CD4-positive, alpha-beta T cell (primary cell): ENCODE data around the gene ADAT3. TPM values are rescaled to one million over a fixed set of nuclear protein-coding genes. Genes with fewer than 3 reads are reported as not detected.

ENCODE experiments used
- ATAC-seq: fragments of 200-7000 bp; cut with Tn5 transposase; one replicate; pipeline ENCODE4 v1.10.0; 2022; ENCODE audit warnings: mild to moderate bottlenecking; ENCODE audit not compliant: poor library complexity
- CTCF ChIA-PET: fragments of 350-600 bp; sonication (Branson Sonifier 250); formaldehyde crosslinking; loops from one replicate; lab custom pipeline; 2021; ENCODE audit warnings: antibody characterized with exemption, inconsistent platforms; lab: Charles Lee
- POLR2A ChIA-PET: fragments of 350-600 bp; sonication (Branson Sonifier 250); formaldehyde crosslinking; loops from one replicate; lab custom pipeline; 2021; ENCODE audit warnings: antibody characterized with exemption, inconsistent platforms; lab: Charles Lee
- DNase-seq, 14 experiments: peaks; one replicate each; pipeline ENCODE4 v3.0.0-alpha.2; 2013 to 2020; ENCODE audit warnings: mixed read lengths in 2 of 14
- H3K27ac ChIP-seq, 2 donors: one replicate each; pipeline versions ENCODE4 v1.5.1 to v1.7.0; 2013; ENCODE audit warnings: low read length in 2 of 2, low read depth in 1 of 2, mild to moderate bottlenecking in 1 of 2
- H3K27me3 ChIP-seq, 2 experiments: 1 replicate in 1 of 2; 2 replicates in 1 of 2; pipeline versions ENCODE4 v1.6.1 to v1.7.0; 2013; ENCODE audit warnings: low read length in 2 of 2, control low read depth in 1 of 2, mild to moderate bottlenecking in 1 of 2, moderate library complexity in 1 of 2; ENCODE audit not compliant: insufficient read depth in 2 of 2, control insufficient read depth in 1 of 2
- H3K36me3 ChIP-seq: one replicate; pipeline ENCODE4 v1.6.1; 2013; ENCODE audit warnings: low read length, control low read depth; ENCODE audit not compliant: insufficient read depth
- H3K4me1 ChIP-seq: one replicate; pipeline ENCODE4 v1.6.1; 2013; ENCODE audit warnings: low read length, control low read depth; ENCODE audit not compliant: insufficient read depth
- H3K4me3 ChIP-seq: one replicate; pipeline ENCODE4 v1.5.1; 2013; ENCODE audit warnings: mild to moderate bottlenecking, low read length, moderate library complexity
- H3K9me3 ChIP-seq, 2 experiments: 1 replicate in 1 of 2; 2 replicates in 1 of 2; pipeline versions ENCODE4 v1.6.1 to v1.7.0; 2013; ENCODE audit warnings: low read length in 2 of 2, mild to moderate bottlenecking in 2 of 2, control low read depth in 1 of 2, moderate library complexity in 1 of 2; ENCODE audit not compliant: control insufficient read depth in 1 of 2, insufficient read depth in 1 of 2
- H3K27ac Mint-ChIP-seq: one replicate; pipeline ENCODE4 v1.8.0; 2020; ENCODE audit warnings: mixed read lengths
- H3K27me3 Mint-ChIP-seq: one replicate; pipeline ENCODE4 v1.8.0; 2021; ENCODE audit warnings: mixed read lengths
- H3K36me3 Mint-ChIP-seq: one replicate; pipeline ENCODE4 v1.8.0; 2021; ENCODE audit warnings: low read depth, mixed read lengths
- H3K4me1 Mint-ChIP-seq: one replicate; pipeline ENCODE4 v1.8.0; 2021; ENCODE audit warnings: low read depth, mixed read lengths
- H3K4me3 Mint-ChIP-seq: one replicate; pipeline ENCODE4 v1.8.0; 2020; ENCODE audit warnings: mild to moderate bottlenecking, mixed read lengths
- H3K9me3 Mint-ChIP-seq: one replicate; pipeline ENCODE4 v1.8.0; 2020; ENCODE audit warnings: mixed read lengths
- intact Hi-C, 2 experiments: fragments of 100-400 bp; cut with DNase I in 1 of 2; cut with micrococcal nuclease in 1 of 2; formaldehyde crosslinking; loops; one replicate each; pipeline versions ENCODE4 v1.15.1 to v1.9.0; 2023 to 2025; cut with DNase I, micrococcal nuclease
- total RNA-seq, 174 experiments: library from RNA in 2 of 174; stranded (reverse) in 2 of 174; gene quantifications; one replicate each; pipeline ENCODE4 v1.2.3 and lab custom pipeline; 2021 to 2026
- TF ChIP-seq, protein P1 (sequence below): fragments of 200-600 bp; IDR thresholded peaks from one replicate; pipeline ENCODE4 v1.8.0; 2022; ENCODE audit warnings: antibody characterized with exemption, mild to moderate bottlenecking

The ADAT3 gene
- total RNA-seq, 2 experiments from 2014 or later: 7.9 to 8.2 TPM

DNA sequence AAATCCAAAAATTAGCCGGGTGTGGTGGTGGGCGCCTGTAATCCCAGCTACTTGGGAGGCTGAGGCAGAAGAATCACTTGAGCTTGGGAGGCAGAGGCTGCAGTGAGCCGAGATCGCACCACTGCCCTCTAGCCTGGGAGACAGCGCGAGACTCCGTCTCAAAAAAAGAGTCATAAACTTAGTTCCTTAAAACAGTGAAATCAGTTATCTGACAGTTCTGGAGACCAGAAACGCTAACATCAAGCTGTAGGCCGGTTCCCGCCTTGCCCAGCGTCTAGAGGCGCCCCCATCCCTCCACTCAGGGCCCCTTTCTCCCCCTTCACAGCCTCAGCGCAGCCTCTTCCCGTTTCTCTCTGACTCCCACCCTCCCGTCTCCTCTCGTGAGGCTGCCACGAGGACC, 11.9 kb downstream of the ADAT3 start:
- Mint-ChIP-seq H3K4me1 (no peaks in the 10 kb centered on the region), H3K27ac (no peak overlapping the region), H3K27me3 (no peaks in the 10 kb centered on the region), H3K4me3 (no peak overlapping the region), H3K36me3 (no peaks in the 10 kb centered on the region), H3K9me3 (no peaks in the 10 kb centered on the region)
- Histone ChIP-seq H3K9me3 (no peaks in the 10 kb centered on the region), H3K27ac (no peak overlapping the region), H3K27me3 (no peaks in the 10 kb centered on the region), H3K4me3 (no peak overlapping the region), H3K4me1 (peaks cover 5% of the 10 kb centered on the region), H3K36me3 (peaks cover 25% of the 10 kb centered on the region)
- DNase-seq (no peak), ATAC-seq (no peak)
- TF ChIP-seq, protein P1, sequence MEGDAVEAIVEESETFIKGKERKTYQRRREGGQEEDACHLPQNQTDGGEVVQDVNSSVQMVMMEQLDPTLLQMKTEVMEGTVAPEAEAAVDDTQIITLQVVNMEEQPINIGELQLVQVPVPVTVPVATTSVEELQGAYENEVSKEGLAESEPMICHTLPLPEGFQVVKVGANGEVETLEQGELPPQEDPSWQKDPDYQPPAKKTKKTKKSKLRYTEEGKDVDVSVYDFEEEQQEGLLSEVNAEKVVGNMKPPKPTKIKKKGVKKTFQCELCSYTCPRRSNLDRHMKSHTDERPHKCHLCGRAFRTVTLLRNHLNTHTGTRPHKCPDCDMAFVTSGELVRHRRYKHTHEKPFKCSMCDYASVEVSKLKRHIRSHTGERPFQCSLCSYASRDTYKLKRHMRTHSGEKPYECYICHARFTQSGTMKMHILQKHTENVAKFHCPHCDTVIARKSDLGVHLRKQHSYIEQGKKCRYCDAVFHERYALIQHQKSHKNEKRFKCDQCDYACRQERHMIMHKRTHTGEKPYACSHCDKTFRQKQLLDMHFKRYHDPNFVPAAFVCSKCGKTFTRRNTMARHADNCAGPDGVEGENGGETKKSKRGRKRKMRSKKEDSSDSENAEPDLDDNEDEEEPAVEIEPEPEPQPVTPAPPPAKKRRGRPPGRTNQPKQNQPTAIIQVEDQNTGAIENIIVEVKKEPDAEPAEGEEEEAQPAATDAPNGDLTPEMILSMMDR: no peak
- ChIA-PET POLR2A (no interaction called here), CTCF (no interaction called here)
- intact Hi-C loops: no loop called here

DNA sequence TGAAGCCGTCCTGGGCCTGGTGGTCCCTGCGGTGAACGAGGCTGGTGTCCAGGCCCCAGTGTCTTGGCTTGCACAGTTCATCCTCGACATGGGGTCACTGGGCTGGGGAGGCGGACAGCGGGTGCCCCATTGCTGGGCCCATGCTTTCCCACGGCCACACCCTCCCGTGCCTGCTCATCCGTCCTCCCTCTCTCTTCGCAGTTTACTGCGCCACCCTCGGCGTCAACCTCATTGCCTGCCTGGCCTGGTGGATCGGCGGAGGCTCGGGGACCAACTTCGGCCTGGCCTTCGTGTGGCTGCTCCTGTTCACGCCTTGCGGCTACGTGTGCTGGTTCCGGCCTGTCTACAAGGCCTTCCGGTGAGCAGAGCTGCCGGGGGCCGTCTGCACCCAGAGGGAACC, 12.7 kb downstream of the ADAT3 start:
- ChIA-PET POLR2A (no interaction called here), CTCF (no interaction called here)
- H3K36me3 Mint-ChIP-seq: no peaks in the 10 kb centered on the region
- ATAC-seq: no peak
- Histone ChIP-seq H3K27me3 (no peaks in the 10 kb centered on the region), H3K36me3 (peaks cover 25% of the 10 kb centered on the region), H3K9me3 (no peaks in the 10 kb centered on the region), H3K4me1 (peaks cover 11% of the 10 kb centered on the region), H3K27ac (no peak overlapping the region), H3K4me3 (no peak overlapping the region)
- no peaks in the 10 kb centered on the region for H3K9me3 Mint-ChIP-seq
- H3K4me1 Mint-ChIP-seq: no peaks in the 10 kb centered on the region
- TF ChIP-seq, protein P1: no peak
- H3K4me3 Mint-ChIP-seq: no peak overlapping the region
- DNase-seq: no peak
- H3K27me3 Mint-ChIP-seq: no peaks in the 10 kb centered on the region
- H3K27ac Mint-ChIP-seq: no peak overlapping the region
- intact Hi-C loops: no loop called here

GRCh38 chr19:1918975-1919374, 13.8 kb downstream of the ADAT3 start:
- no peak overlapping the region for H3K27ac ChIP-seq
- peaks cover 20% of the 10 kb centered on the region for H3K4me1 ChIP-seq
- Mint-ChIP-seq H3K4me3 (no peak overlapping the region), H3K9me3 (no peaks in the 10 kb centered on the region), H3K27me3 (no peaks in the 10 kb centered on the region), H3K36me3 (no peaks in the 10 kb centered on the region), H3K27ac (no peak overlapping the region), H3K4me1 (peaks cover 3% of the 10 kb centered on the region)
- CTCF ChIA-PET: no interaction called here
- intact Hi-C loops: no loop called here
- peaks cover 22% of the 10 kb centered on the region for H3K36me3 ChIP-seq
- ATAC-seq: no peak
- TF ChIP-seq, protein P1: no peak
- H3K9me3 ChIP-seq: no peaks in the 10 kb centered on the region
- no peak overlapping the region for H3K4me3 ChIP-seq
- POLR2A ChIA-PET: no interaction called here
- H3K27me3 ChIP-seq: no peaks in the 10 kb centered on the region
- no peak for DNase-seq
